BE2C (cell line): Measurements from ENCODE around the gene ARPC5L.
"Not testable (repeated sequence)": the region's sequence is repeated elsewhere in the genome, so short reads cannot be mapped to it uniquely, and the experiment has no call there.

ENCODE experiments used
- DNase-seq: peaks from one replicate; pipeline ENCODE4 v3.0.0-alpha.2; 2020
- H3K27me3 ChIP-seq: fragments of 250-450 bp; sonication (Bioruptor Pico); 2 replicates; pipeline ENCODE4 v1.5.1; 2020; ENCODE audit warnings: mild to moderate bottlenecking
- H3K36me3 ChIP-seq: fragments of 250-450 bp; sonication (Bioruptor Pico); 2 replicates; pipeline ENCODE4 v1.5.1; 2020; ENCODE audit warnings: mild to moderate bottlenecking
- H3K4me1 ChIP-seq: fragments of 250-450 bp; sonication (Bioruptor Pico); 2 replicates; pipeline ENCODE4 v1.5.1; 2020
- H3K4me3 ChIP-seq: 2 replicates; pipeline ENCODE4 v1.5.1; 2011; ENCODE audit warnings: low read depth, low read length
- H3K9me3 ChIP-seq: fragments of 250-450 bp; sonication (Bioruptor Pico); 2 replicates; pipeline ENCODE4 v1.5.1; 2020
- CTCF ChIP-seq: IDR thresholded peaks from 2 replicates; pipeline ENCODE4 v1.5.1; 2012; ENCODE audit warnings: mild to moderate bottlenecking, low read depth, low read length

ARPC5L gene

GRCh38 chr9:124830593-124830992 lies 31.3 kb upstream of the ARPC5L start:
- H3K27me3 ChIP-seq: no peaks in the 10 kb centered on the region
- no peak for TF ChIP-seq CTCF
- no peaks in the 10 kb centered on the region for H3K9me3 ChIP-seq
- DNase-seq: no peak
- peaks cover 7% of the 10 kb centered on the region for H3K4me1 ChIP-seq
- no peak overlapping the region for H3K4me3 ChIP-seq
- H3K36me3 ChIP-seq: no peaks in the 10 kb centered on the region

GRCh38 chr9:124831642-124832364 lies 30.1 kb upstream of the ARPC5L start:
- Histone ChIP-seq H3K36me3 (no peaks in the 10 kb centered on the region), H3K27me3 (no peaks in the 10 kb centered on the region), H3K4me1 (peaks cover 7% of the 10 kb centered on the region), H3K9me3 (no peaks in the 10 kb centered on the region), H3K4me3 (no peak overlapping the region)
- TF ChIP-seq CTCF: no peak
- DNase-seq: no peak

- H3K27me3 ChIP-seq: no peaks in the 10 kb centered on the region
- peak overlapping the region; percentile 35; the same call in 1 of the 2 replicates for H3K4me3 ChIP-seq
- no peak for TF ChIP-seq CTCF
- no peak for DNase-seq
- no peaks in the 10 kb centered on the region for H3K9me3 ChIP-seq
- peaks cover 7% of the 10 kb centered on the region for H3K4me1 ChIP-seq
- no peaks in the 10 kb centered on the region for H3K36me3 ChIP-seq
These were observed 27.3 kb upstream of the ARPC5L start for GRCh38 chr9:124834591-124834990.

GRCh38 chr9:124835026-124835557 lies 26.8 kb upstream of the ARPC5L start:
- H3K36me3 ChIP-seq: no peaks in the 10 kb centered on the region
- H3K9me3 ChIP-seq: no peaks in the 10 kb centered on the region
- no peaks in the 10 kb centered on the region for H3K27me3 ChIP-seq
- TF ChIP-seq CTCF: no peak
- peaks cover 7% of the 10 kb centered on the region for H3K4me1 ChIP-seq
- DNase-seq: peak; percentile 97
- peak overlapping the region; percentile 35 for H3K4me3 ChIP-seq

DNA sequence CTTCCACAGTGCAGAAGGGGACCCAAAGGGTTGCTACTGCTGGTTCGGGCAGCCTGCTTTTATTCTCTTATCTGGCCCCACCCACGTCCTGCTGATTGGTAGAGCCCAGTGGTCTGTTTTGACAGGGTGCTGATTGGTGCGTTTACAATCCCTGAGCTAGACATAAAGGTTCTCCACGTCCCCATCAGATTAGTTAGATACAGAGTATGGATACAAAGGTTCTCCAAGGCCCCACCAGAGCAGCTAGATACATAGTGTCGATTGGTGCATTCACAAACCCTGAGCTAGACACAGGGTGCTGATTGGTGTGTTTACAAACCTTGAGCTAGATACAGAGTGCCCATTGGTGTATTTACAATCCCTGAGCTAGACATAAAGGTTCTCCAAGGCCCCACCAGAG lies 23.8 kb upstream of the ARPC5L start:
- H3K36me3 ChIP-seq, H3K4me1 ChIP-seq, H3K4me3 ChIP-seq, DNase-seq, H3K9me3 ChIP-seq, H3K27me3 ChIP-seq: not testable (repeated sequence)

DNA sequence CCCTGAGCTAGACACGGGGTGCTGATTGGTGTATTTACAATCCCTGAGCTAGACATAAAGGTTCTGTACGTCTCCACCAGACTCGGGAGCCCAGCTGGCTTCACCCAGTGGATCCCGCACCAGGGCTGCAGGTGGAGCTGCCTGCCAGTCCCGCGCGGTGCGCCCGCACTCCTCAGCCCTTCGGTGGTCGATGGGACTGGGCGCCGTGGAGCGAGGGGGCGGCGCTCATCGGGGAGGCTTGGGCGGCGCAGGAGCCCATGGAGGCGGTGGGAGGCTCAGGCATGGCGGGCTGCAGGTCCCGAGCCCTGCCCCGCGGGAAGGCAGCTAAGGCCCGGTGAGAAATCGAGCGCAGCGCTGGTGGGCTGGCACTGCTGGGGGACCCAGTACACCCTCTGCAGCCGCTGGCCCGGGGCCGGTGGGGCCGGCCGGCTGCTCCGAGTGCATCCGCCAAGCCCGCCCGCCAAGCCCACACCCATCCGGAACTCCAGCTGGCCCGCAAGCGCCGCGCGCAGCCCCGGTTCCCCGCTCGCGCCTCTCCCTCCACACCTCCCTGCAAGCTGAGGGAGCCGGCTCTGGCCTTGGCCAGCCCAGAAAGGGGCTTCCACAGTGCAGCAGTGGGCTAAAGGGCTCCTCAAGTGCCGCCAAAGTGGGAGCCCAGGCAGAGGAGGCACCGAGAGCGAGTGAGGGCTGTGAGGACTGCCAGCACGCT lies 23.2 kb upstream of the ARPC5L start:
- H3K9me3 ChIP-seq, DNase-seq, H3K36me3 ChIP-seq, H3K4me3 ChIP-seq, H3K4me1 ChIP-seq, H3K27me3 ChIP-seq: not testable (repeated sequence)

DNA sequence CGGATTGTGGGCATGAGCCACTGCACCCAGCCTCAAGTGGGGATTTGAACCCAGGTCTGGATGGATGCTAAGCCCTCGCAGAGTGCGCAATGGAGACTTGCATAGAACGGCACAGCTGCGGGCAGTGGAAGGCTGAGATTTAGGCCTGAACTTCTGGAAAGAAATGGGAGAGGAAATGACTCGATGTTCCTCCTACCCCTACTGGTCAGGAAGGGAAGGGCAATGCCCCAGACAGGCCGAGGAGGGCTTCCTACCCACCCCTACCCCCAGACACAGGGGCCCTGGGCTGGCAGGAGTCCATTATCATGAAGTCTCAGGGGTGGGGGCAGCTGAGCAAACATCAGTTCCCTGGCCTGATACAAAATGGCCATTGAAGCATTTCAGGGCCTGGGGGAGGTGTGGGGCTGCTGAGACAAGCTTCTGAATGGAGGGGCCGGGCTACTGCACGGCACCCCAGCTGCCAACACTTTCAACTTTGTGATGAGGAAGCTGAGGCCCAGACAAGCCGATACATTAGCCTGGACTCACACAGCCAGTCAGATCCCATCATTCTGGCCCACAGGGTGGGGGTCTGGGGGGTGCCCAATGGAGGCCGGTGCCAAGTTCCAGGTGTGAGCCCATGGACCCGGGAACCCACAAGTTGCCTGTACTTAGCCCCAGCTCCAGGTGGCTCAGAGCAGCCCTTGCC lies 22.2 kb upstream of the ARPC5L start:
- peaks cover 5% of the 10 kb centered on the region for H3K4me1 ChIP-seq
- H3K36me3 ChIP-seq: no peaks in the 10 kb centered on the region
- peak; percentile 55 for TF ChIP-seq CTCF
- DNase-seq: peak; percentile 40
- H3K4me3 ChIP-seq: no peak overlapping the region
- H3K27me3 ChIP-seq: no peaks in the 10 kb centered on the region
- no peaks in the 10 kb centered on the region for H3K9me3 ChIP-seq
